OCI-LY3 (cell line): ENCODE results near the gene A4GNT.

ENCODE experiments used
- H2AFZ ChIP-seq: fragments of 200-600, 300-600 bp; shearing (Covaris generic); 2 replicates; pipeline ENCODE4 v1.6.0; 2014; ENCODE audit warnings: antibody characterized with exemption, low read depth, low read length
- H3K27ac ChIP-seq: fragments of 200-600, 300-600 bp; sonication (generic); 2 replicates; pipeline ENCODE4 v1.5.1; 2014; ENCODE audit warnings: mild to moderate bottlenecking, low read length, moderate library complexity, mixed read lengths
- H3K27me3 ChIP-seq: fragments of 200-600, 300-600 bp; sonication (generic); 2 replicates; pipeline ENCODE4 v1.6.1; 2014; ENCODE audit warnings: low read depth, low read length, mixed read lengths
- H3K36me3 ChIP-seq: fragments of 200-600, 300-600 bp; sonication (generic); replicated peaks from 2 replicates; pipeline ENCODE3; 2014; ENCODE audit warnings: low read depth, low read length, mixed read lengths
- H3K4me1 ChIP-seq: fragments of 300-600, 200-600 bp; sonication (generic); 2 replicates; pipeline ENCODE4 v1.6.1; 2014; ENCODE audit warnings: low read length, mixed read lengths
- H3K4me2 ChIP-seq: fragments of 200-600, 300-600 bp; sonication (generic); 2 replicates; pipeline ENCODE4 v1.6.1; 2014; ENCODE audit warnings: low read length, mixed read lengths
- H3K4me3 ChIP-seq: fragments of 300-600, 200-600 bp; sonication (generic); 2 replicates; pipeline ENCODE4 v1.5.1; 2014; ENCODE audit warnings: antibody characterized with exemption, mild to moderate bottlenecking, low read length, moderate library complexity
- H3K79me2 ChIP-seq: fragments of 300-600, 200-600 bp; shearing (Covaris generic); 2 replicates; pipeline ENCODE4 v1.6.1; 2014; ENCODE audit warnings: mild to moderate bottlenecking, low read length, mixed read lengths
- H3K9ac ChIP-seq: fragments of 300-600, 200-600 bp; shearing (Covaris generic); 2 replicates; pipeline ENCODE4 v1.6.0; 2014; ENCODE audit warnings: mild to moderate bottlenecking, low read length, moderate library complexity
- H3K9me3 ChIP-seq: fragments of 200-600, 300-600 bp; shearing (Covaris generic); 2 replicates; pipeline ENCODE4 v1.6.1; 2014; ENCODE audit warnings: low read length, mixed read lengths; ENCODE audit not compliant: insufficient read depth
- H4K20me1 ChIP-seq: fragments of 200-600, 300-600 bp; sonication (generic); 2 replicates; pipeline ENCODE4 v1.6.1; 2016; ENCODE audit warnings: low read length, mixed read lengths; ENCODE audit not compliant: insufficient read depth
- CTCF ChIP-seq: fragments of 200-600, 300-600 bp; sonication (generic); IDR thresholded peaks from 2 replicates; pipeline ENCODE4 v1.5.1; 2014; ENCODE audit warnings: antibody characterized with exemption, low read length, low read depth
- EZH2phosphoT487 ChIP-seq: fragments of 200-600 bp; shearing (Covaris generic); IDR thresholded peaks from 2 replicates; pipeline ENCODE4 v1.6.1; 2018; ENCODE audit warnings: antibody characterized with exemption, mixed run types, low read depth

The A4GNT gene

GRCh38 chr3:138082992-138083386, 49.2 kb downstream of the A4GNT start:
- Histone ChIP-seq H3K4me3 (no peak overlapping the region), H3K9ac (no peak overlapping the region), H3K27ac (peak overlapping the region; percentile 21; the same call in 1 of the 2 replicates)

GRCh38 chr3:138082085-138082991, 49.9 kb downstream of the A4GNT start:
- Histone ChIP-seq H2AFZ (no peak overlapping the region), H3K79me2 (no peaks in the 10 kb centered on the region), H3K27ac (no peak overlapping the region), H4K20me1 (no peaks in the 10 kb centered on the region), H3K9ac (no peak overlapping the region), H3K4me1 (peaks cover 14% of the 10 kb centered on the region), H3K4me3 (no peak overlapping the region), H3K27me3 (peaks cover 30% of the 10 kb centered on the region), H3K9me3 (no peaks in the 10 kb centered on the region), H3K4me2 (peak overlapping the region; percentile 36), H3K36me3 (no peaks in the 10 kb centered on the region)
- no peak for TF ChIP-seq CTCF
- no peak for TF ChIP-seq EZH2phosphoT487

More at GRCh38 chr3:138082992-138083386, 49.2 kb downstream of the A4GNT start:
- H3K4me1 ChIP-seq = peaks cover 14% of the 10 kb centered on the region
- peaks cover 32% of the 10 kb centered on the region for H3K27me3 ChIP-seq
- H3K79me2 ChIP-seq = no peaks in the 10 kb centered on the region
- H3K4me2 ChIP-seq = peak overlapping the region; percentile 36
- H4K20me1 ChIP-seq = no peaks in the 10 kb centered on the region
- no peak overlapping the region for H2AFZ ChIP-seq
- no peaks in the 10 kb centered on the region for H3K9me3 ChIP-seq
- H3K36me3 ChIP-seq = no peaks in the 10 kb centered on the region
- TF ChIP-seq CTCF (no peak), EZH2phosphoT487 (no peak)

- H3K27me3 ChIP-seq = peaks cover 27% of the 10 kb centered on the region
- no peaks in the 10 kb centered on the region for H3K79me2 ChIP-seq
- H3K4me1 ChIP-seq = peaks cover 14% of the 10 kb centered on the region
- no peaks in the 10 kb centered on the region for H4K20me1 ChIP-seq
- H3K27ac ChIP-seq = no peak overlapping the region
- H3K4me3 ChIP-seq = no peak overlapping the region
- TF ChIP-seq EZH2phosphoT487 = no peak
- TF ChIP-seq CTCF = no peak
- H2AFZ ChIP-seq = no peak overlapping the region
- no peak overlapping the region for H3K4me2 ChIP-seq
- H3K9me3 ChIP-seq = no peaks in the 10 kb centered on the region
- H3K36me3 ChIP-seq = no peaks in the 10 kb centered on the region
- H3K9ac ChIP-seq = no peak overlapping the region
Observed at GRCh38 chr3:138081371-138082084, 50.7 kb downstream of the A4GNT start.

- Histone ChIP-seq H3K4me1 (peaks cover 14% of the 10 kb centered on the region), H3K9me3 (no peaks in the 10 kb centered on the region), H3K4me3 (no peak overlapping the region), H3K27me3 (peaks cover 27% of the 10 kb centered on the region), H2AFZ (no peak overlapping the region), H3K36me3 (no peaks in the 10 kb centered on the region), H4K20me1 (no peaks in the 10 kb centered on the region), H3K27ac (no peak overlapping the region), H3K4me2 (no peak overlapping the region), H3K79me2 (no peaks in the 10 kb centered on the region), H3K9ac (no peak overlapping the region)
- TF ChIP-seq EZH2phosphoT487 (no peak), CTCF (no peak)
Observed at GRCh38 chr3:138079901-138080300, 52.3 kb downstream of the A4GNT start.
